Left ventricle myocardium inferior (tissue), 1 donor: ENCODE results near the gene SLC4A2. TPM values are rescaled to one million over a fixed set of nuclear protein-coding genes. Genes with fewer than 3 reads are reported as not detected.
A peak's percentile ranks its signal among the peaks of the same experiment; 100 is the strongest.

Experiments used
- DNase-seq: peaks from one replicate; pipeline ENCODE4 v3.0.0-alpha.2; 2020
- H3K27ac ChIP-seq: fragments of 200-600 bp; replicated peaks from 2 replicates; pipeline ENCODE4 v1.8.0; 2021
- H3K27me3 ChIP-seq: fragments of 200-600 bp; 2 replicates; pipeline ENCODE4 v1.8.0; 2021; ENCODE audit warnings: low read depth
- H3K36me3 ChIP-seq: fragments of 200-600 bp; 2 replicates; pipeline ENCODE4 v1.8.0; 2021
- H3K4me1 ChIP-seq: fragments of 200-600 bp; 2 replicates; pipeline ENCODE4 v1.8.0; 2021
- H3K4me3 ChIP-seq: fragments of 200-600 bp; 2 replicates; pipeline ENCODE4 v1.8.0; 2021; ENCODE audit warnings: mild to moderate bottlenecking, moderate library complexity
- H3K9me3 ChIP-seq: fragments of 200-600 bp; replicated peaks from 2 replicates; pipeline ENCODE4 v1.8.0; 2021
- CTCF ChIP-seq: fragments of 200-600 bp; IDR thresholded peaks from 2 replicates; pipeline ENCODE4 v1.8.0; 2021; ENCODE audit warnings: antibody characterized with exemption, mild to moderate bottlenecking, borderline replicate concordance
- intact Hi-C: fragments of 100-400 bp; cut with micrococcal nuclease; formaldehyde crosslinking; loops from one replicate; pipeline ENCODE4 v1.11.0; 2022
- total RNA-seq: library from RNA; stranded (reverse); fragmentation: NEBNext Ultra II Directional; extraction: Animal tissue kit (Norgen Biotek cat#: 25700); gene quantifications from one replicate; pipeline ENCODE4 v1.2.1, GENCODE V29; 2021
- donor health status: DM: no; HTN: yes; CAD: no; lungs with severe emphysema.

Gene SLC4A2
- total RNA-seq, 1 donor from 2014 or later: 62.9 TPM

GRCh38 chr7:151115121-151115835, 55.9 kb downstream of the SLC4A2 start:
- Histone ChIP-seq H3K4me3 (peak overlapping the region; percentile 44), H3K27me3 (no peaks in the 10 kb centered on the region), H3K9me3 (no peaks in the 10 kb centered on the region), H3K4me1 (peaks cover 31% of the 10 kb centered on the region), H3K36me3 (peaks cover 29% of the 10 kb centered on the region), H3K27ac (no peak overlapping the region)
- TF ChIP-seq CTCF: no peak
- no peak for DNase-seq
- intact Hi-C loops: no loop called here

GRCh38 chr7:151115836-151116418, 56.5 kb downstream of the SLC4A2 start:
- no peaks in the 10 kb centered on the region for H3K27me3 ChIP-seq
- H3K9me3 ChIP-seq: no peaks in the 10 kb centered on the region
- intact Hi-C loops: no loop called here
- no peak overlapping the region for H3K27ac ChIP-seq
- DNase-seq: no peak
- H3K36me3 ChIP-seq: peaks cover 35% of the 10 kb centered on the region
- H3K4me3 ChIP-seq: peak overlapping the region; percentile 44
- peaks cover 24% of the 10 kb centered on the region for H3K4me1 ChIP-seq
- TF ChIP-seq CTCF: no peak

- intact Hi-C loops: no loop called here
- Histone ChIP-seq H3K4me1 (peaks cover 19% of the 10 kb centered on the region), H3K27ac (no peak overlapping the region), H3K27me3 (no peaks in the 10 kb centered on the region), H3K4me3 (no peak overlapping the region), H3K36me3 (peaks cover 44% of the 10 kb centered on the region), H3K9me3 (no peaks in the 10 kb centered on the region)
- no peak for TF ChIP-seq CTCF
- DNase-seq: no peak
Observed at GRCh38 chr7:151116603-151117440, 57.4 kb downstream of the SLC4A2 start.

GRCh38 chr7:151117565-151117964, 58.2 kb downstream of the SLC4A2 start:
- H3K9me3 ChIP-seq: no peaks in the 10 kb centered on the region
- no peak overlapping the region for H3K27ac ChIP-seq
- H3K4me1 ChIP-seq: peaks cover 19% of the 10 kb centered on the region
- H3K4me3 ChIP-seq: no peak overlapping the region
- TF ChIP-seq CTCF: no peak
- no peak for DNase-seq
- peaks cover 44% of the 10 kb centered on the region for H3K36me3 ChIP-seq
- H3K27me3 ChIP-seq: no peaks in the 10 kb centered on the region
- intact Hi-C loops: no loop called here

DNA sequence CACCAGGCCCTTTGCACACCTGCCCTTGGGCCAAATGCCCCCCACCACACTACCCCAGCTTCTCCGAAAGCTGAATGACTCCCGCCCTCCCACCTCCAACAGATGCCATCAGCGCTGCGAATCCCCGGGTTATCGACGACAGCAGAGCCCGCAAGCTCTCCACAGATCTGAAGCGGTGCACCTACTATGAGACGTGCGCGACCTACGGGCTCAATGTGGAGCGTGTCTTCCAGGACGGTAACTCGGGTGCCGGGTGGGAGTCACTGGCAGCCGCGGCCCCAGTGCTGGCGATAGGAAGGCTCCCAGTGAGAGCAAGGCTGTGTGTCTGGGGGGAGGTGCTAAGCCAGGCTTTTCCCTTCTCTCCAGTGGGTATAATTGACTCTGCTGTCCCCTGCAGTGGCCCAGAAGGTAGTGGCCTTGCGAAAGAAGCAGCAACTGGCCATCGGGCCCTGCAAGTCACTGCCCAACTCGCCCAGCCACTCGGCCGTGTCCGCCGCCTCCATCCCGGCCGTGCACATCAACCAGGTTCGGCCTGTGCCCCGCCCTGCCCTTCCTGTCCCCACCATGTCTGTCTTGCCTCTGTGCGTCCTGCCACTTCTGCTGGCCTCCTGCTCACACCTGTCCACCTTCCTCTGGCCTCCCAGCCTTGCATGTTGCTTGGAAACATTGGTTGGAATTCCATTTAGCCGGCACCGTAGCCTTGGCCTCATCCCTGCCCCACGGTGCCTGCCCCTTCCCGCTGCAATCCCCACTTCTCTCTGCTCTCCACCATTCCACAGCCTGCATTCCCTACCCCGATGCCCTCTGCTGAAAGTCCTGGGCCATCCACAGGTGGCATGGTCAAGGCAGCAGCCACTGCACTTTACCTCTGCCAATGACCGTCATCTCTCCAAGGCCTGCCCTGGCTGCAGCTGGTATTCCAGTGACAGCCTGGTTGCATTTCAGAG, 59.0 kb downstream of the SLC4A2 start:
- Histone ChIP-seq H3K27ac (no peak overlapping the region), H3K27me3 (no peaks in the 10 kb centered on the region), H3K9me3 (no peaks in the 10 kb centered on the region), H3K36me3 (peaks cover 52% of the 10 kb centered on the region), H3K4me1 (peaks cover 17% of the 10 kb centered on the region), H3K4me3 (no peak overlapping the region)
- intact Hi-C loops: no loop called here
- no peak for DNase-seq
- no peak for TF ChIP-seq CTCF
